K562 (cell line): ENCODE results near the gene SOX30.

Source experiments
- ESRRA ChIP-seq: fragments of 450-650 bp; IDR thresholded peaks from 2 replicates; pipeline ENCODE4 v1.6.1; 2014; ENCODE audit warnings: low read depth, mild to moderate bottlenecking, moderate library complexity, borderline replicate concordance
- FOS ChIP-seq: IDR thresholded peaks from 3 replicates; pipeline ENCODE4 v1.6.1; 2011; ENCODE audit not compliant: insufficient read length; ENCODE audit errors: extremely low read depth
- HDAC6 ChIP-seq: IDR thresholded peaks from 2 replicates; pipeline ENCODE4 v1.6.1; 2012; ENCODE audit warnings: low read depth, mild to moderate bottlenecking, control low read depth, inconsistent platforms, low read length, moderate library complexity
- MEIS2 ChIP-seq: fragments of 450-650 bp; IDR thresholded peaks from 2 replicates; pipeline ENCODE4 v1.6.1; 2014; ENCODE audit warnings: mild to moderate bottlenecking; ENCODE audit not compliant: partially characterized antibody
- TEAD4 ChIP-seq, 2 experiments: sonication (generic) in 1 of 2; formaldehyde crosslinking in 1 of 2; IDR thresholded peaks; 2 replicates each; pipeline versions ENCODE4 v1.6.1 to v1.8.0; 2012 to 2022; ENCODE audit warnings: borderline replicate concordance in 1 of 2, inconsistent platforms in 1 of 2, low read length in 1 of 2, mild to moderate bottlenecking in 1 of 2, missing genetic modification reagents in 1 of 2
- TF ChIP-seq, protein P1 (sequence below): sonication (generic); formaldehyde crosslinking; IDR thresholded peaks from 2 replicates; pipeline ENCODE4 v1.8.1; 2022; ENCODE audit warnings: missing genetic modification reagents

DNA sequence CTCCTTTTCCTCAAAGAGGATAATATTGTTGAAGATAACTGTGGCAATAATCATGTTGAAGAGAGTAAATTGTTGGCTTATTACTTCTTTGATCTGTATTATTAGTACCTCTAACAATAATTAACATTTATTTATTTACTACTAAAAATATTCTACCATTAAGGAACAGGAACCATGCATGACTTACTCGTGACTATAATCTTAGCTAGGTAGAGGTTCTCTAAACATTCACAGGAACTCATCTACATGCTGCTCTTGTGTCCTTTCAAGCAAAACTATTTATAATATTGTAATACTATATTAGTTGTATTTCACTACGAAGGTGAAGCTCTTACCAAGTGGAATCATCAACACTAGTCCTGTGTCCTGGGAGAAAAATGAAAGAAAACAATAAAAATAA, 3.1 kb downstream of the SOX30 start:
- TF ChIP-seq FOS, result no peak
- TF ChIP-seq, protein P1, sequence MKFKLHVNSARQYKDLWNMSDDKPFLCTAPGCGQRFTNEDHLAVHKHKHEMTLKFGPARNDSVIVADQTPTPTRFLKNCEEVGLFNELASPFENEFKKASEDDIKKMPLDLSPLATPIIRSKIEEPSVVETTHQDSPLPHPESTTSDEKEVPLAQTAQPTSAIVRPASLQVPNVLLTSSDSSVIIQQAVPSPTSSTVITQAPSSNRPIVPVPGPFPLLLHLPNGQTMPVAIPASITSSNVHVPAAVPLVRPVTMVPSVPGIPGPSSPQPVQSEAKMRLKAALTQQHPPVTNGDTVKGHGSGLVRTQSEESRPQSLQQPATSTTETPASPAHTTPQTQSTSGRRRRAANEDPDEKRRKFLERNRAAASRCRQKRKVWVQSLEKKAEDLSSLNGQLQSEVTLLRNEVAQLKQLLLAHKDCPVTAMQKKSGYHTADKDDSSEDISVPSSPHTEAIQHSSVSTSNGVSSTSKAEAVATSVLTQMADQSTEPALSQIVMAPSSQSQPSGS (CRISPR knock-in tag), result no peak
- TF ChIP-seq TEAD4 (IDR thresholded peaks at IDR 0.05; ENCODE audit: low read length), result no peak
- TF ChIP-seq TEAD4 (CRISPR knock-in tag; IDR thresholded peaks at IDR 0.05; ENCODE audit: borderline replicate concordance), result no peak
- no peak for TF ChIP-seq HDAC6
- TF ChIP-seq MEIS2, result no peak
- no peak for TF ChIP-seq ESRRA
